Liver (tissue), 9 donors: Measurements from ENCODE around the gene TBK1. TPM values are rescaled to one million over a fixed set of nuclear protein-coding genes. Genes with fewer than 3 reads are reported as not detected.

ENCODE experiments used
- DNase-seq: peaks from one replicate; pipeline ENCODE4 v3.0.0-alpha.2; 2017; ENCODE audit warnings: low spot score
- H3K27ac ChIP-seq, 2 donors: one replicate each; pipeline ENCODE4 v1.7.0; 2013; ENCODE audit warnings: inconsistent platforms in 2 of 2, low read length in 2 of 2, control low read depth in 1 of 2, low read depth in 1 of 2, mild to moderate bottlenecking in 1 of 2
- H3K27me3 ChIP-seq, 4 donors: one replicate each; pipeline versions ENCODE4 v1.6.1 to v1.7.0; 2013; ENCODE audit warnings: low read length in 3 of 4, inconsistent platforms in 1 of 4, mild to moderate bottlenecking in 1 of 4, moderate library complexity in 1 of 4; ENCODE audit not compliant: control insufficient read depth in 4 of 4, insufficient read depth in 4 of 4
- H3K36me3 ChIP-seq, 4 donors: one replicate each; pipeline versions ENCODE4 v1.6.1 to v1.7.0; 2013; ENCODE audit warnings: low read length in 3 of 4, mild to moderate bottlenecking in 3 of 4, low read depth in 1 of 4, moderate library complexity in 1 of 4; ENCODE audit not compliant: control insufficient read depth in 4 of 4, insufficient read depth in 3 of 4
- H3K4me1 ChIP-seq, 4 donors: one replicate each; pipeline versions ENCODE4 v1.6.1 to v1.7.0; 2013; ENCODE audit warnings: low read length in 3 of 4, mild to moderate bottlenecking in 3 of 4, moderate library complexity in 1 of 4; ENCODE audit not compliant: control insufficient read depth in 4 of 4, insufficient read depth in 4 of 4
- H3K4me3 ChIP-seq, 3 donors: one replicate each; pipeline versions ENCODE4 v1.6.1 to v1.7.0; 2013; ENCODE audit warnings: low read length in 3 of 3, control low read depth in 1 of 3, low read depth in 1 of 3, mild to moderate bottlenecking in 1 of 3
- H3K9ac ChIP-seq, 2 donors: one replicate each; pipeline ENCODE4 v1.7.0; 2013; ENCODE audit warnings: low read length in 2 of 2, mild to moderate bottlenecking in 2 of 2, moderate library complexity in 2 of 2, control low read depth in 1 of 2, low read depth in 1 of 2
- H3K9me3 ChIP-seq, 4 donors: one replicate each; pipeline versions ENCODE4 v1.6.1 to v1.7.0; 2013; ENCODE audit warnings: low read length in 3 of 4; ENCODE audit not compliant: control insufficient read depth in 4 of 4
- ATF3 ChIP-seq: IDR thresholded peaks from 2 replicates; pipeline ENCODE4 v1.6.1; 2016; ENCODE audit warnings: antibody characterized with exemption
- CTCF ChIP-seq: fragments of 150-350 bp; IDR thresholded peaks from 2 replicates; pipeline ENCODE4 v1.5.1; 2017; ENCODE audit warnings: improper control_type of control experiment, low read depth, low read length; ENCODE audit not compliant: missing input control
- EGR1 ChIP-seq, 2 donors: IDR thresholded peaks; 2 replicates each; pipeline ENCODE4 v1.6.1; 2016 to 2018; ENCODE audit warnings: antibody characterized with exemption in 2 of 2, low read depth in 2 of 2
- FOXA1 ChIP-seq: IDR thresholded peaks from 2 replicates; pipeline ENCODE4 v1.6.1; 2016; ENCODE audit warnings: antibody characterized with exemption
- FOXA2 ChIP-seq: IDR thresholded peaks from 2 replicates; pipeline ENCODE4 v1.6.1; 2016; ENCODE audit warnings: antibody characterized with exemption
- GABPA ChIP-seq, 2 donors: IDR thresholded peaks in 1 of 2; conservative IDR thresholded peaks in 1 of 2; 2 replicates each; pipeline ENCODE4 v1.6.1; 2016; ENCODE audit warnings: antibody characterized with exemption in 2 of 2, mild to moderate bottlenecking in 1 of 2, moderate library complexity in 1 of 2
- HNF4A ChIP-seq, 2 donors: conservative IDR thresholded peaks; 2 replicates each; pipeline ENCODE4 v1.6.1; 2016; ENCODE audit warnings: antibody characterized with exemption in 2 of 2, mild to moderate bottlenecking in 2 of 2
- HNF4G ChIP-seq: IDR thresholded peaks from 2 replicates; pipeline ENCODE4 v1.6.1; 2016; ENCODE audit warnings: antibody characterized with exemption
- JUND ChIP-seq, 2 donors: IDR thresholded peaks; 2 replicates each; pipeline ENCODE4 v1.6.1; 2016; ENCODE audit warnings: antibody characterized with exemption in 2 of 2
- MAX ChIP-seq: IDR thresholded peaks from 2 replicates; pipeline ENCODE4 v1.6.1; 2016; ENCODE audit warnings: antibody characterized with exemption
- NR2F2 ChIP-seq: IDR thresholded peaks from 2 replicates; pipeline ENCODE4 v1.6.1; 2016; ENCODE audit warnings: antibody characterized with exemption
- RAD21 ChIP-seq, 2 donors: IDR thresholded peaks; 2 replicates each; pipeline ENCODE4 v1.6.1; 2016; ENCODE audit warnings: antibody characterized with exemption in 2 of 2, mild to moderate bottlenecking in 2 of 2
- RXRA ChIP-seq, 2 donors: IDR thresholded peaks; 2 replicates each; pipeline ENCODE4 v1.6.1; 2017 to 2018; ENCODE audit warnings: antibody characterized with exemption in 2 of 2, mild to moderate bottlenecking in 1 of 2
- SP1 ChIP-seq: IDR thresholded peaks from 2 replicates; pipeline ENCODE4 v1.6.1; 2018; ENCODE audit warnings: antibody characterized with exemption, mild to moderate bottlenecking
- TAF1 ChIP-seq: conservative IDR thresholded peaks from 2 replicates; pipeline ENCODE4 v1.6.1; 2016; ENCODE audit warnings: antibody characterized with exemption, mild to moderate bottlenecking
- YY1 ChIP-seq: IDR thresholded peaks from 2 replicates; pipeline ENCODE4 v1.6.1; 2016; ENCODE audit warnings: antibody characterized with exemption, mild to moderate bottlenecking
- ZBTB33 ChIP-seq: IDR thresholded peaks from 2 replicates; pipeline ENCODE4 v1.6.1; 2016; ENCODE audit warnings: antibody characterized with exemption
- WGBS: extraction: QIAGEN DNeasy Blood & Tissue Kit; methylation state at CpG from one replicate; pipeline ENCODE4 v1.1.7; 2013; 5-methylcytosine and 5-hydroxymethylcytosine counted together
- polyA plus RNA-seq, 2 donors: library from polyadenylated mRNA; stranded (reverse) in 1 of 2; unstranded in 1 of 2; fragments of 200-250 nt in 1 of 2; fragments of >200 nt in 1 of 2; fragmentation: Nextera tagmentation in 1 of 2; extraction: Ambion mirVana in 1 of 2; gene quantifications; one replicate each; pipeline versions ENCODE4 v1.2.1 to v1.2.3, GENCODE V29; 2013 to 2015
- total RNA-seq, 2 donors: library from RNA; depleted of rRNA; stranded (reverse); fragments of >200 nt; gene quantifications; one replicate each; pipeline ENCODE4 v1.2.3, GENCODE V29; 2014
- TF ChIP-seq, protein P1 (sequence below): IDR thresholded peaks from 2 replicates; pipeline ENCODE4 v1.6.1; 2016; ENCODE audit warnings: antibody characterized with exemption, mild to moderate bottlenecking
- donor health status: healthy.
- donor health status: healthy.
- donor health status: healthy.
- donor health status: healthy.
- donor health status: healthy.

TBK1 gene
- total and polyA plus RNA-seq, 4 donors = 7.6 to 20.7 (median 13.9) TPM

GRCh38 chr12:64506955-64507354 is 55.0 kb downstream of the TBK1 start (continued):
- TF ChIP-seq, protein P1, sequence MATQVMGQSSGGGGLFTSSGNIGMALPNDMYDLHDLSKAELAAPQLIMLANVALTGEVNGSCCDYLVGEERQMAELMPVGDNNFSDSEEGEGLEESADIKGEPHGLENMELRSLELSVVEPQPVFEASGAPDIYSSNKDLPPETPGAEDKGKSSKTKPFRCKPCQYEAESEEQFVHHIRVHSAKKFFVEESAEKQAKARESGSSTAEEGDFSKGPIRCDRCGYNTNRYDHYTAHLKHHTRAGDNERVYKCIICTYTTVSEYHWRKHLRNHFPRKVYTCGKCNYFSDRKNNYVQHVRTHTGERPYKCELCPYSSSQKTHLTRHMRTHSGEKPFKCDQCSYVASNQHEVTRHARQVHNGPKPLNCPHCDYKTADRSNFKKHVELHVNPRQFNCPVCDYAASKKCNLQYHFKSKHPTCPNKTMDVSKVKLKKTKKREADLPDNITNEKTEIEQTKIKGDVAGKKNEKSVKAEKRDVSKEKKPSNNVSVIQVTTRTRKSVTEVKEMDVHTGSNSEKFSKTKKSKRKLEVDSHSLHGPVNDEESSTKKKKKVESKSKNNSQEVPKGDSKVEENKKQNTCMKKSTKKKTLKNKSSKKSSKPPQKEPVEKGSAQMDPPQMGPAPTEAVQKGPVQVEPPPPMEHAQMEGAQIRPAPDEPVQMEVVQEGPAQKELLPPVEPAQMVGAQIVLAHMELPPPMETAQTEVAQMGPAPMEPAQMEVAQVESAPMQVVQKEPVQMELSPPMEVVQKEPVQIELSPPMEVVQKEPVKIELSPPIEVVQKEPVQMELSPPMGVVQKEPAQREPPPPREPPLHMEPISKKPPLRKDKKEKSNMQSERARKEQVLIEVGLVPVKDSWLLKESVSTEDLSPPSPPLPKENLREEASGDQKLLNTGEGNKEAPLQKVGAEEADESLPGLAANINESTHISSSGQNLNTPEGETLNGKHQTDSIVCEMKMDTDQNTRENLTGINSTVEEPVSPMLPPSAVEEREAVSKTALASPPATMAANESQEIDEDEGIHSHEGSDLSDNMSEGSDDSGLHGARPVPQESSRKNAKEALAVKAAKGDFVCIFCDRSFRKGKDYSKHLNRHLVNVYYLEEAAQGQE = no peak
- no peak for TF ChIP-seq FOXA1
- TF ChIP-seq GABPA (IDR thresholded peaks at IDR 0.05 in 1 of 2, conservative IDR thresholded peaks at IDR 0.05 in 1 of 2) = no peak

DNA sequence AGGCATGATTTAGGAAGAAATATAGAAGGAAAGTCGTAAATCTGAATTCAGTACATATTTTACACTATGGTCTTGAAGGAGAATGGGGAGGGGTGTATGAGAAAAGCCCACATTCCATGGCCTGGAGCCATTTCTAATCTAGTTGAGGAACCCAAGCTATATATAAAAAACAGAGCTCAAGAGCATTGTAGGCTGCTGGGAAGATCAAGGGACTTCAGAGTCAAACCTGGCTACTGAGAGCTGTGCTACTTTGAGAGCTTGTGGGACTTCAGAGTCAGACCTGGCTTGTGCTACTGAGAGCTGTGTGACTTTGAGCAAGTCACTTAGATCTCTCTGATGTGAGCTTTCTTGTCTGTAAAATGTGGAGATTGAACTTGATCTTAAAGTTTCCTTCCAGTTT is 58.7 kb downstream of the TBK1 start:
- Histone ChIP-seq H3K9me3 (no peaks in the 10 kb centered on the region), H3K27me3 (no peaks in the 10 kb centered on the region), H3K27ac (no peak overlapping the region), H3K4me1 (no peaks in the 10 kb centered on the region), H3K36me3 (no peaks in the 10 kb centered on the region), H3K9ac (no peak overlapping the region), H3K4me3 (no peak overlapping the region)
- TF ChIP-seq FOXA1 = no peak
- TF ChIP-seq ZBTB33 = no peak
- no peak for TF ChIP-seq RAD21 (IDR thresholded peaks at IDR 0.05)
- TF ChIP-seq TAF1 = no peak
- WGBS = 83% methylated on average over 1 of the region's 1 CpG
- DNase-seq = no peak

DNA sequence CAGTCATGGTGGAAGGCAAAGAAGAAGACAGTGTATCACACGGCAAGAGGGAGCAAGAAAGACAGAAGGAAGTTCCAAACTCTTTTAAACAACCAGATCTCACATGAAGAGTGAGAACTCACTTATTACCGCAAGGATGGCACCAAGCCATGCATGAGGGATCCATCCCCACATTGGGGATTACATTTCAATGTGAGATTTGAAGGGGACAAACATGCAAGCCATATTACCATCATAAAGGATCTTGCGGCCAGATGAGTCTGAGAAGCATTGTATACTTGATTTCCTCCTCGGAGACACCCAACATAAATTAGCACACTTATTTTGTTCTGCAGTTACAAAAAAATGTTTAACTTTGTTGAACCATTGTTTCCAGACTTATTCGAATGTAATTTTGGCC is 66.5 kb downstream of the TBK1 start:
- 90% methylated on average over 5 of the region's 5 CpGs for WGBS
- H3K9ac ChIP-seq = no peak overlapping the region
- H3K36me3 ChIP-seq = no peaks in the 10 kb centered on the region
- no peaks in the 10 kb centered on the region for H3K4me1 ChIP-seq
- DNase-seq = no peak
- no peaks in the 10 kb centered on the region for H3K27me3 ChIP-seq
- H3K4me3 ChIP-seq = no peak overlapping the region
- no peaks in the 10 kb centered on the region for H3K9me3 ChIP-seq
- H3K27ac ChIP-seq = no peak overlapping the region
- no peak for TF ChIP-seq YY1
- TF ChIP-seq ATF3 = no peak
- TF ChIP-seq NR2F2 = no peak
- no peak for TF ChIP-seq EGR1 (IDR thresholded peaks at IDR 0.05; ENCODE audit: low read depth in 2 of 2)
- no peak for TF ChIP-seq JUND (IDR thresholded peaks at IDR 0.05)
- no peak for TF ChIP-seq RXRA (IDR thresholded peaks at IDR 0.05)
- TF ChIP-seq HNF4A (conservative IDR thresholded peaks at IDR 0.05) = no peak
- TF ChIP-seq MAX = no peak
- TF ChIP-seq TAF1 = no peak
- no peak for TF ChIP-seq GABPA (IDR thresholded peaks at IDR 0.05 in 1 of 2, conservative IDR thresholded peaks at IDR 0.05 in 1 of 2)
- no peak for TF ChIP-seq CTCF
- TF ChIP-seq FOXA2 = no peak
- no peak for TF ChIP-seq FOXA1
- TF ChIP-seq HNF4G = no peak
- no peak for TF ChIP-seq SP1
- TF ChIP-seq, protein P1 = no peak
